WTC11 (cell line): Measurements from ENCODE around the gene CADM1.

Source experiments
- ATF6 ChIP-seq: sonication (generic); formaldehyde crosslinking; IDR thresholded peaks from 2 replicates; pipeline ENCODE4 v1.8.1; 2023; ENCODE audit warnings: mild to moderate bottlenecking, missing genetic modification reagents
- IRF1 ChIP-seq: sonication (generic); formaldehyde crosslinking; IDR thresholded peaks from 2 replicates; pipeline ENCODE4 v1.8.0; 2023; ENCODE audit warnings: missing genetic modification reagents
- JUN ChIP-seq: sonication (generic); formaldehyde crosslinking; IDR thresholded peaks from 2 replicates; pipeline ENCODE4 v1.8.0; 2023; ENCODE audit warnings: mild to moderate bottlenecking, missing genetic modification reagents
- MAX ChIP-seq: sonication (generic); formaldehyde crosslinking; IDR thresholded peaks from 2 replicates; pipeline ENCODE4 v1.8.0; 2022; ENCODE audit warnings: mild to moderate bottlenecking, missing genetic modification reagents
- NR2C2 ChIP-seq: sonication (generic); formaldehyde crosslinking; IDR thresholded peaks from 2 replicates; pipeline ENCODE4 v1.8.0; 2022; ENCODE audit warnings: mild to moderate bottlenecking, missing genetic modification reagents
- NR3C1 ChIP-seq: sonication (generic); formaldehyde crosslinking; conservative IDR thresholded peaks from 2 replicates; pipeline ENCODE4 v1.8.1; 2023; ENCODE audit warnings: low read depth, mild to moderate bottlenecking, missing genetic modification reagents
- TP53 ChIP-seq: sonication (generic); formaldehyde crosslinking; IDR thresholded peaks from 2 replicates; pipeline ENCODE4 v1.8.1; 2023; ENCODE audit warnings: mild to moderate bottlenecking, missing genetic modification reagents
- USF2 ChIP-seq: sonication (generic); formaldehyde crosslinking; IDR thresholded peaks from 2 replicates; pipeline ENCODE4 v1.8.1; 2023; ENCODE audit warnings: mild to moderate bottlenecking, missing genetic modification reagents, moderate library complexity
- ZNF121 ChIP-seq: sonication (generic); formaldehyde crosslinking; IDR thresholded peaks from 2 replicates; pipeline ENCODE4 v1.8.0; 2023; ENCODE audit warnings: missing genetic modification reagents
- ZNF263 ChIP-seq: sonication (generic); formaldehyde crosslinking; IDR thresholded peaks from 2 replicates; pipeline ENCODE4 v1.8.1; 2022; ENCODE audit warnings: low read depth, mild to moderate bottlenecking, moderate library complexity, missing genetic modification reagents
- ZNF423 ChIP-seq: fragments of 250-450 bp; sonication (Bioruptor Pico); IDR thresholded peaks from 2 replicates; pipeline ENCODE4 v2.1.2; 2022; ENCODE audit warnings: mild to moderate bottlenecking, moderate library complexity
- TF ChIP-seq, protein P1 (sequence below): fragments of 200-600 bp; IDR thresholded peaks from 2 replicates; pipeline ENCODE4 v1.8.0; 2022; ENCODE audit warnings: antibody characterized with exemption
- TF ChIP-seq, protein P2 (sequence below): fragments of 250-450 bp; sonication (Bioruptor Pico); IDR thresholded peaks from 2 replicates; pipeline ENCODE4 v1.9.0; 2021; ENCODE audit warnings: moderate library complexity, mild to moderate bottlenecking, inconsistent platforms, borderline replicate concordance
- TF ChIP-seq, protein P3 (sequence below): sonication (generic); formaldehyde crosslinking; IDR thresholded peaks from 2 replicates; pipeline ENCODE4 v1.8.1; 2022; ENCODE audit warnings: low read depth, missing genetic modification reagents, borderline replicate concordance

GRCh38 chr11:115155320-115155719, 348.9 kb downstream of the CADM1 start:
- TF ChIP-seq NR3C1 (CRISPR knock-in tag) (no peak), NR2C2 (CRISPR knock-in tag) (no peak), ZNF121 (no peak), USF2 (CRISPR knock-in tag) (no peak), MAX (CRISPR knock-in tag) (no peak), JUN (no peak), ATF6 (CRISPR knock-in tag) (no peak), TP53 (no peak), ZNF423 (CRISPR knock-in tag) (no peak), ZNF263 (CRISPR knock-in tag) (no peak), IRF1 (no peak)
- TF ChIP-seq, protein P1, sequence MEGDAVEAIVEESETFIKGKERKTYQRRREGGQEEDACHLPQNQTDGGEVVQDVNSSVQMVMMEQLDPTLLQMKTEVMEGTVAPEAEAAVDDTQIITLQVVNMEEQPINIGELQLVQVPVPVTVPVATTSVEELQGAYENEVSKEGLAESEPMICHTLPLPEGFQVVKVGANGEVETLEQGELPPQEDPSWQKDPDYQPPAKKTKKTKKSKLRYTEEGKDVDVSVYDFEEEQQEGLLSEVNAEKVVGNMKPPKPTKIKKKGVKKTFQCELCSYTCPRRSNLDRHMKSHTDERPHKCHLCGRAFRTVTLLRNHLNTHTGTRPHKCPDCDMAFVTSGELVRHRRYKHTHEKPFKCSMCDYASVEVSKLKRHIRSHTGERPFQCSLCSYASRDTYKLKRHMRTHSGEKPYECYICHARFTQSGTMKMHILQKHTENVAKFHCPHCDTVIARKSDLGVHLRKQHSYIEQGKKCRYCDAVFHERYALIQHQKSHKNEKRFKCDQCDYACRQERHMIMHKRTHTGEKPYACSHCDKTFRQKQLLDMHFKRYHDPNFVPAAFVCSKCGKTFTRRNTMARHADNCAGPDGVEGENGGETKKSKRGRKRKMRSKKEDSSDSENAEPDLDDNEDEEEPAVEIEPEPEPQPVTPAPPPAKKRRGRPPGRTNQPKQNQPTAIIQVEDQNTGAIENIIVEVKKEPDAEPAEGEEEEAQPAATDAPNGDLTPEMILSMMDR, result no peak
- TF ChIP-seq, protein P2, sequence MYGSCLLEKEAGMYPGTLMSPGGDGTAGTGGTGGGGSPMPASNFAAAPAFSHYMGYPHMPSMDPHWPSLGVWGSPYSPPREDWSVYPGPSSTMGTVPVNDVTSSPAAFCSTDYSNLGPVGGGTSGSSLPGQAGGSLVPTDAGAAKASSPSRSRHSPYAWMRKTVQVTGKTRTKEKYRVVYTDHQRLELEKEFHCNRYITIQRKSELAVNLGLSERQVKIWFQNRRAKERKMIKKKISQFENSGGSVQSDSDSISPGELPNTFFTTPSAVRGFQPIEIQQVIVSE (CRISPR knock-in tag), result no peak
- TF ChIP-seq, protein P3, sequence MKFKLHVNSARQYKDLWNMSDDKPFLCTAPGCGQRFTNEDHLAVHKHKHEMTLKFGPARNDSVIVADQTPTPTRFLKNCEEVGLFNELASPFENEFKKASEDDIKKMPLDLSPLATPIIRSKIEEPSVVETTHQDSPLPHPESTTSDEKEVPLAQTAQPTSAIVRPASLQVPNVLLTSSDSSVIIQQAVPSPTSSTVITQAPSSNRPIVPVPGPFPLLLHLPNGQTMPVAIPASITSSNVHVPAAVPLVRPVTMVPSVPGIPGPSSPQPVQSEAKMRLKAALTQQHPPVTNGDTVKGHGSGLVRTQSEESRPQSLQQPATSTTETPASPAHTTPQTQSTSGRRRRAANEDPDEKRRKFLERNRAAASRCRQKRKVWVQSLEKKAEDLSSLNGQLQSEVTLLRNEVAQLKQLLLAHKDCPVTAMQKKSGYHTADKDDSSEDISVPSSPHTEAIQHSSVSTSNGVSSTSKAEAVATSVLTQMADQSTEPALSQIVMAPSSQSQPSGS (CRISPR knock-in tag), result no peak
